PFSK-1 (cell line): ENCODE results near the gene C5.

ENCODE experiments used
- FOXP2 ChIP-seq: optimal IDR thresholded peaks from 2 replicates; pipeline ENCODE3; 2011; ENCODE audit warnings: borderline replicate concordance, control low read depth, inconsistent platforms; ENCODE audit not compliant: insufficient read depth; ENCODE audit errors: extremely low read length, extremely low read depth
- POLR2AphosphoS5 ChIP-seq: IDR thresholded peaks from 2 replicates; pipeline ENCODE4 v1.6.1; 2012; ENCODE audit warnings: low read depth, mild to moderate bottlenecking, control low read depth, low read length, moderate library complexity
- REST ChIP-seq, 2 experiments: IDR thresholded peaks; 2 replicates each; pipeline versions ENCODE4 v1.6.1 to v1.8.0; 2011 to 2012; ENCODE audit warnings: low read depth in 2 of 2, low read length in 2 of 2, control low read depth in 1 of 2, inconsistent platforms in 1 of 2, mild to moderate bottlenecking in 1 of 2, moderate library complexity in 1 of 2; ENCODE audit not compliant: insufficient read depth in 1 of 2
- SIN3A ChIP-seq: IDR thresholded peaks from 2 replicates; pipeline ENCODE4 v1.6.1; 2012; ENCODE audit warnings: mild to moderate bottlenecking, low read length, moderate library complexity, borderline replicate concordance; ENCODE audit not compliant: insufficient read depth
- TAF1 ChIP-seq: IDR thresholded peaks from 2 replicates; pipeline ENCODE4 v1.6.1; 2012; ENCODE audit warnings: low read length, control low read depth, borderline replicate concordance; ENCODE audit not compliant: insufficient read depth

DNA sequence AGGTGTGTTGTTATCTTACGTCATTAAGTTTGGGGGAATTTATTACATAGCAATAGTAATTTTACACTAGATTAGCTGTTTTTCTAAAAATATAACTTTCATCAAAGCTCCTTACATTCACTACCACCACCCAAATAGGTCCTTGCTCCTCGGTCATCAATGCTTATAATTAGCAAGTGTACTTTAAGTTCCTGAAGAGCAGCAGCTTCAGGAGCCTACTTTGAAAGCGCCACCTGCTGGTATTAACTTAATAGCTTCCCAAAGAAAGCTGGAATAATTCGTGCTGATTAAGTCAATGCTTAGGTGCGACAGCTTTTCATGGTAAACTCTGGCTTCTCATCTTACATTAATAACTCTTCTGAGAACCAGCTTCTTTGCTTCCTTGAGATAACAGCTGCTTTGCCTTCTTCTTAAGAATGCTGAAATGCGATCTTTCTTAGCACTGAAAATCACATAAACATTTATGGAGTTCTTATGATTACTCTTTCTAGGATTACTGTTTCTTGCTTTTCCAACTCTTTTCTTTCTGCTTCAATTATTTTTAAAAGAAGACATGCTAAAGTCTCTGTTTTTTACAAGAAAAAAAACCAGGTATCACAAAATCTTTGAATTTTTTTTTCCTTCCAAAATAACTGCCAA is 10.0 kb upstream of the C5 start:
- no peak for TF ChIP-seq POLR2AphosphoS5
- TF ChIP-seq TAF1 = no peak
- TF ChIP-seq SIN3A = no peak
- no peak for TF ChIP-seq REST (IDR thresholded peaks at IDR 0.05; ENCODE audit: insufficient read depth in 1 of 2, low read depth in 2 of 2, low read length in 2 of 2)
- no peak for TF ChIP-seq FOXP2
